Measurements from ENCODE around the gene PFN1.

The PFN1 gene

GRCh38 chr17:4967539-4968485 is 19.5 kb upstream of the PFN1 start, which contains the start of gene SPAG7:
TSS of gene SPAG7 (minus strand) at chr17:4967817. CDS start at chr17:4967804, 13 bp downstream.
- DNase-seq, result peak; percentile 92

- peak; percentile 95 for DNase-seq
These were observed 18.7 kb upstream of the PFN1 start for GRCh38 chr17:4966844-4967538.

- DNase-seq, result no peak
These were observed 17.1 kb upstream of the PFN1 start for GRCh38 chr17:4965311-4965986.

- DNase-seq, result no peak
These were observed 12.1 kb upstream of the PFN1 start for GRCh38 chr17:4960279-4960922.

- no peak for DNase-seq
These were observed 11.1 kb upstream of the PFN1 start for GRCh38 chr17:4959261-4959965.

GRCh38 chr17:4958102-4958501 is 9.8 kb upstream of the PFN1 start:
- no peak for DNase-seq

GRCh38 chr17:4956493-4957061 is 8.2 kb upstream of the PFN1 start:
- peak; percentile 46 for DNase-seq

GRCh38 chr17:4955091-4955490 is 6.8 kb upstream of the PFN1 start:
- DNase-seq, result no peak

GRCh38 chr17:4953451-4953961 is 5.2 kb upstream of the PFN1 start:
- DNase-seq, result no peak

GRCh38 chr17:4951486-4951885 is 3.2 kb upstream of the PFN1 start:
- no peak for DNase-seq

- DNase-seq, result no peak
These were observed 2.4 kb upstream of the PFN1 start, which contains the start of gene ENO3 for GRCh38 chr17:4950746-4951204. TSS of gene ENO3 (plus strand) at chr17:4951119. CDS start at chr17:4951830, 711 bp downstream.

- DNase-seq, result no peak
These were observed 1.9 kb upstream of the PFN1 start for GRCh38 chr17:4950075-4950745.

GRCh38 chr17:4949321-4950074 is 1.2 kb upstream of the PFN1 start:
- peak; percentile 71 for DNase-seq

- peak; percentile 68 for DNase-seq
These were observed 596 bp upstream of the PFN1 start for GRCh38 chr17:4948931-4949320.

- DNase-seq, result peak; percentile 69
These were observed 742 bp downstream of the PFN1 start for GRCh38 chr17:4947411-4948165.

GRCh38 chr17:4947010-4947410 is 1.3 kb downstream of the PFN1 start:
- DNase-seq, result no peak

GRCh38 chr17:4946312-4946976 is 1.9 kb downstream of the PFN1 start:
- DNase-seq, result no peak

- no peak for DNase-seq
These were observed 2.4 kb downstream of the PFN1 start for GRCh38 chr17:4945944-4946280.
